Measurements from ENCODE around the gene PRSS37.
"Not testable (repeated sequence)": the region's sequence is repeated elsewhere in the genome, so short reads cannot be mapped to it uniquely, and the experiment has no call there.

PRSS37 gene

GRCh38 chr7:141838581-141838980, 2.7 kb downstream of the PRSS37 start:
- Histone ChIP-seq H3K27ac (no peak overlapping the region), H3K4me3 (ENCODE audit: low read depth, low read length) (no peak overlapping the region), H3K36me3 (no peaks in the 10 kb centered on the region), H3K9me3 (ENCODE audit: severe bottlenecking) (no peaks in the 10 kb centered on the region), H3K27me3 (ENCODE audit: insufficient read depth, low read depth, severe bottlenecking) (no peaks in the 10 kb centered on the region)
- TF ChIP-seq CTCF (IDR thresholded peaks at IDR 0.05; ENCODE audit: low read depth, low read length): no peak
- DNase-seq: no peak

GRCh38 chr7:141837683-141838082, 3.6 kb downstream of the PRSS37 start:
- H3K9me3 ChIP-seq (ENCODE audit: severe bottlenecking): no peaks in the 10 kb centered on the region
- no peak overlapping the region for H3K4me3 ChIP-seq (ENCODE audit: low read depth, low read length)
- H3K27me3 ChIP-seq (ENCODE audit: insufficient read depth, low read depth, severe bottlenecking): no peaks in the 10 kb centered on the region
- no peaks in the 10 kb centered on the region for H3K36me3 ChIP-seq
- TF ChIP-seq CTCF (IDR thresholded peaks at IDR 0.05; ENCODE audit: low read depth, low read length): no peak
- DNase-seq: no peak
- no peak overlapping the region for H3K27ac ChIP-seq

GRCh38 chr7:141822432-141822831, 18.9 kb downstream of the PRSS37 start:
- H3K27me3 ChIP-seq (ENCODE audit: insufficient read depth, low read depth, severe bottlenecking); H3K27ac ChIP-seq; H3K36me3 ChIP-seq; H3K4me3 ChIP-seq (ENCODE audit: low read depth, low read length); DNase-seq; H3K9me3 ChIP-seq (ENCODE audit: severe bottlenecking): not testable (repeated sequence)

- no peak for DNase-seq
- H3K27ac ChIP-seq: no peak overlapping the region
- no peaks in the 10 kb centered on the region for H3K9me3 ChIP-seq (ENCODE audit: severe bottlenecking)
- no peaks in the 10 kb centered on the region for H3K27me3 ChIP-seq (ENCODE audit: insufficient read depth, low read depth, severe bottlenecking)
- TF ChIP-seq CTCF (IDR thresholded peaks at IDR 0.05; ENCODE audit: low read depth, low read length): no peak
- no peaks in the 10 kb centered on the region for H3K36me3 ChIP-seq
- no peak overlapping the region for H3K4me3 ChIP-seq (ENCODE audit: low read depth, low read length)
These were observed 21.2 kb downstream of the PRSS37 start for GRCh38 chr7:141820067-141820466.

GRCh38 chr7:141792526-141792925, 48.8 kb downstream of the PRSS37 start:
- H3K27me3 ChIP-seq (ENCODE audit: insufficient read depth, low read depth, severe bottlenecking): no peaks in the 10 kb centered on the region
- DNase-seq: no peak
- no peak overlapping the region for H3K4me3 ChIP-seq (ENCODE audit: low read depth, low read length)
- H3K27ac ChIP-seq: no peak overlapping the region
- TF ChIP-seq CTCF (IDR thresholded peaks at IDR 0.05; ENCODE audit: low read depth, low read length): no peak
- H3K36me3 ChIP-seq: no peaks in the 10 kb centered on the region
- H3K9me3 ChIP-seq (ENCODE audit: severe bottlenecking): no peaks in the 10 kb centered on the region

GRCh38 chr7:141789917-141790316, 51.4 kb downstream of the PRSS37 start, which contains the start of gene TAS2R5:
TSS of gene TAS2R5 (plus strand) at chr7:141790217. CDS start at chr7:141790362, 145 bp downstream.
- DNase-seq: no peak
- no peak for TF ChIP-seq CTCF (IDR thresholded peaks at IDR 0.05; ENCODE audit: low read depth, low read length)
- no peaks in the 10 kb centered on the region for H3K9me3 ChIP-seq (ENCODE audit: severe bottlenecking)
- H3K36me3 ChIP-seq: no peaks in the 10 kb centered on the region
- H3K27ac ChIP-seq: no peak within 1 kb of the TSS
- no peak within 1 kb of the TSS for H3K4me3 ChIP-seq (ENCODE audit: low read depth, low read length)
- H3K27me3 ChIP-seq (ENCODE audit: insufficient read depth, low read depth, severe bottlenecking): no peaks in the 10 kb centered on the region

Data from WERI-Rb-1 (cell line).